Endometrium (tissue), 2 donors: Measurements from ENCODE around the gene SRGAP2.
"Not testable (repeated sequence)": the region's sequence is repeated elsewhere in the genome, so short reads cannot be mapped to it uniquely, and the experiment has no call there.

Source experiments
- FAIRE-seq: peaks from 2 replicates; lab custom pipeline; 2012; peaks lifted over from hg19 to GRCh38; lab: Jason Lieb, UNC
- donor health status: control.
- donor health status: control.

The SRGAP2 gene

DNA sequence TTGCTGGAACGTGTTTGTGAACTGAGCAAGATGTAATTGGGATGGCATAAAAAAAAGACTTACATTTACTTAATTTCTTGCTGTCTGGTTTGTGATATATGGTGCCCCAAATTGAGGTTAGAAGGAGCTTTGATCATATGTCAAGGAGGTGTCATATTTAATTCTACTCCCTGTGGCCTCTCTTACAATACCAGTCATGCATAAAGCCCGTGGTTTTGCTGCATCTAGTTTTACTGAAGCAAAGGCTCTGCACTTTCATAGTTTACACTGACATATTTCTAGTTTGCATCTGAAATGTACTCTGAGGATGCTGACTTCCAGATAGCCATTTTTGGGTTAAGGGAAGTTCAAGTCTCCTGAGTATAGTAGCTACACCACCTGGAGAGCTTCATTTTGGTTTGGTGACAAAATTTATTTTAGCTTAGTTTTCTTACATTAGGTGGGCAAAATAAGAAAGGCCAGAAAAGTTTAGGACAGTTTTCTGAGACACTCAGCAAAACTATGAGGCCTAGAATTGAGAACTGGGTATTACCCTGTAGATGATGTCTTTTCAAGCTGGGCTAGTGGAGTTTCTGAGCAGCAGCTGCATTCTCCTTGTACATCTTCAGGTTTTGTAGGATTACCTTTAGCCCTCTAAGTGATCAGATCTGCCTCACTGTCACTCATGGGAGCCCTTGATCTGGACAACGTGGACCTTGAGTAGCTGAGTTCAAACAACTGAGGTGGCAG, 47.8 kb downstream of the SRGAP2 start:
- not testable (repeated sequence) for FAIRE-seq

GRCh38 chr1:206252680-206253335, 49.5 kb downstream of the SRGAP2 start:
- FAIRE-seq, result not testable (repeated sequence)
